GM18907 (cell line): ENCODE data around the gene ATP9A.
"Not testable (repeated sequence)": the region's sequence is repeated elsewhere in the genome, so short reads cannot be mapped to it uniquely, and the experiment has no call there.

Source experiments
- ATAC-seq: cut with Tn5 transposase; IDR thresholded peaks from one replicate; pipeline ENCODE4 v1.9.1; 2021; ENCODE audit warnings: mild to moderate bottlenecking, moderate library complexity; ENCODE audit not compliant: unreplicated experiment

Gene ATP9A

GRCh38 chr20:51727872-51728271 is 40.3 kb downstream of the ATP9A start:
- no peak for ATAC-seq

- ATAC-seq: no peak
Measured at GRCh38 chr20:51725584-51726176, 42.5 kb downstream of the ATP9A start.

DNA sequence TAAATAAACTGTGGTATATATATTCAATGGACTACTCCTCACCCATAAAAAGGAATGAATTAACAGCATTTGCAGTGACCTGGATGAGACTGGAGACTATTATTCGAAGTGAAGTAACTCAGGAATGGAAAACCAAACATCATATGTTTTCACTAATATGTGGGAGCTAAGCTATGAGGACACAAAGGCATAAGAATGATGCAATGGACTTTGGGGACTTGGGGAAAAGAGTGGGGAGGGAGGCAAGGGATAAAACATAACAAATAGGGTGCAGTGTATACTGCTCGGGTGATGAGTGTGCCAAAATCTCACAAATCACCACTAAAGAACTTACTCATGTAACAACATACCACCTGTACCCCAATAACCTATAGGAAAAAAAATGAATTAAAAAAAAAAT is 45.2 kb downstream of the ATP9A start:
- not testable (repeated sequence) for ATAC-seq

DNA sequence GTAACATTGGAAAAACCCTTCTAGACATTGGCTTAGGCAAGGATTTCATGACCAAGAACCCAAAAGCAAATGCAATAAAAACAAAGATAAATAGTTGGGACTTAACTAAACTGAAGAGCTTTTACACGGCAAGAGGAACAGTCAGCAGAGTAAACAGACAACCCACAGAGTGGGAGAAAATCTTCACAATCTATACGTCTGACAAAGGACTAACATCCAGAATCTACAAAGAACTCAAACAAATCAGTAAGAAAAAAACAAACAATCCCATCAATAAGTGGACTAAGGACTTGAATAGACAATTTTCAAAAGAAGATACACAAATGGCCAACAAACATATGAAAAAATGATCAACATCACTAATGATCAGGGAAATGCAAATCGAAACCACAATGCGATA is 45.9 kb downstream of the ATP9A start:
- not testable (repeated sequence) for ATAC-seq

DNA sequence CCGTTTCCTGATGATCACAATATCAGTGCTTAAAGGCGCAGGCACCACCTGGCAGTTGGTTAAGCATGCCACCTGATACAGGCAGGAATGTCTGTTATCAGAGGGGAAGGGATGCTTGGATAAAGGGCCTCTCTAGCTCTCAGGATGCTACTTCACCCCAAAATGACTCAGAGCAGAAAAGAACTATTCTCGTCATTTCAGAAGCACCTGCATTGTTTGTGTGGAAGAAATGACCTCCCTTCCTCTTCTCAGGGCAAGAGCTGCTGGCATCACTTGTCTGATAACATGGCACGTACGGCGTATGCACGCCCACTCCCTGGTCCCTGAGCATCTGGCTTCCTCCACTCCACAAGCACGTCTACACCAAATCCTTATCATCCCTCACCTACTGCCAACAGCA is 47.3 kb downstream of the ATP9A start:
- no peak for ATAC-seq

- ATAC-seq: no peak
Measured at GRCh38 chr20:51720384-51720783, 47.8 kb downstream of the ATP9A start.

DNA sequence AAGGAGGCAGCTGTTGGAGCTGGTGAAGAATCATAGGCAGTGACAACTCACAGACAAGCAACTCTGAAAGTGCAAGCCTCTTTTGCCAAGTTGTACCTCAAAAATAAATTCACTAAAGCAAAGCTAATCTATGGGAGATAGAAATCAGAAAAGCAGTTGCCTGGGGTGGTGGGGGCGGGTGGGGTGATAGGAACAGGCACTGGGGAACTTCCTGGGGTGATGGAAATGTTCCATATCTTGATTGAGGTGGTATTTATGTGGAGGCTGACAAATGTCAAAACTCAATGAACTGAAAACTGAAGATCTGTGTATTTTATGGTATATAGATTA is 52.4 kb downstream of the ATP9A start:
- no peak for ATAC-seq

DNA sequence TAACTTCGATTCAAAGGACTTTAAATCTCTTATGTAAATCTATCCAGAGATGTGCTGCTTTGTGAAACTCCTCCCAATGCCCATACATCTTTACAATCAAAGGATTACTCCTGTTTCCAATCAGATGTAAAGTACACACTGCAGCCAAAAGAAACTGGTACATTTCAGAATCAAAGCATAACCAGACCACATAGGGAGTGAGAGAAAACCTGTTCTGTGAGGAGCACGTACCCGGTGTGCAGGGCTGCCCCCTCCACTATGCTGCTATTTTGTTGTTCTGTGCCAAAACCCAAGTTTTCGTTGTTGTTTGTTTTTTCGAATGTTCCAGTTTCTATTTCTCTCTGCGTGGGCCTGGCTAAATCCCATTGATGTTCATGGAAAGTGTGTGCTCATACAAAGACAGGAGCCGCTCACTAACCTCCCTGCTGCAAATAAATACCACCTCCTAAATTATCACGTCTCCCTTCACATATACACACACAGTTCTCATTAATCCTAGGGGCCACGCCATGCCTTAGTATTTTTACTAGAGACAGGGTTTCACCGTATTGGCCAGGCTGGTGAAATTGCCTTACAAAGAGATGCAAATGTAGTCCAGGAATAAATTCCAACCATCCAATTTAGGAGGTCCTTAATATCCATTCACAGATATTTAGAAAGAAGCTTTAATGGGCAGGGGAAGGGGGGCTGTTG is 52.9 kb downstream of the ATP9A start:
- no peak for ATAC-seq

DNA sequence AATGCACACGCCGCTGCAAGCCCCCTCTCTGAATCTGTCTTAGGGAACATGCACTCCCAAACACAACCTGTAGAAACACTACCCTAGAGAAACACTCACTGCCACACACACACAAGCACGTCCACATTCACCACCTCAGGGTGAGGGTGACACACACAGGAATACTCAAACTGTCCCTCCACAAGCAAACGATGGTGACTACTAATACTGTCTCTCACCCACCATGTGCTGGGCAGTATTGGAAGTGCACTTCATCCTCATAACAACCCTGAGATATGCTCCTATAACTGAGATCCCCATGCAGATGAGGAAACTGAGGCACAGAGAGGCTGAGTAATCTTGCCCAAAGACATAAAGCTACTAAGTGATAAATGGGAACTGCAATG is 55.0 kb downstream of the ATP9A start:
- ATAC-seq: no peak

GRCh38 chr20:51712501-51713212 is 55.5 kb downstream of the ATP9A start:
- no peak for ATAC-seq

DNA sequence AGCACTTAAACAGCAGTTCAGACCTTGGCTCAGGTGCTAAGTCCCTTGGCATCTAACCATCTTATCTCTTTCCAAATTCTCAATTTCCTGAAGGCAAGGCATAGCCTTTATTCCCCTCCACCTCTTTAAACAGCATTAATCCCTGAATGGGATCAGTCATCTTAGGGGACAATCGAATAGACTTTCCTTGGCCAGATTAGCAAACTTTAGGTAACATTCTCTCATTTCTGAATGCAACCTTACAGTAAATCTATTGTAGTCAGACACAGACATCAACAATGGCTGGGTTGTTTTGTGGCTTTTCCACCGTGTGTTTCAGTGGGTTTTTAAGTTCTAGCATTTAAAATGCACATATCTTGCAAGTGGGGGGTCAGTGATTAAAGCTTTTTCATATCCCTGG is 56.8 kb downstream of the ATP9A start:
- ATAC-seq: no peak

GRCh38 chr20:51710361-51710894 is 57.8 kb downstream of the ATP9A start:
- no peak for ATAC-seq

DNA sequence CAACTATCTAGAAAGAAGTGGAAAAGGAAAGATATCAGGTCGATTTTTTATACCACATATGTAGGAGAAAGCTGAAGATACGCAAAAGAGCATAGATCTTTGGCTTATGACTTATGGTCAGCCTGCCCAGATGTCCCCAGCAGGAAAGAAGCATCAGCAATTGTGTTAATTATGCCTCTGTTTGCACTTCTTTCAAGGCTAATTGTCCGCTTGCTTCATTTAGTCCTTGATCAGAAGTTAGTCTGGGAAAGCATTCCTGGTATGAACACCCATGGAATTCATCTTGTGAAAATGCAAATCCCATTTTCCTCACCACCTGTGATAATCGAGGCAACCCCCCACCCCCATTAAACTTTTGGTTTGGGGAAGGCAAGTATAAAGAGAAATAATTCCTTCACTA is 62.8 kb downstream of the ATP9A start:
- ATAC-seq: no peak

DNA sequence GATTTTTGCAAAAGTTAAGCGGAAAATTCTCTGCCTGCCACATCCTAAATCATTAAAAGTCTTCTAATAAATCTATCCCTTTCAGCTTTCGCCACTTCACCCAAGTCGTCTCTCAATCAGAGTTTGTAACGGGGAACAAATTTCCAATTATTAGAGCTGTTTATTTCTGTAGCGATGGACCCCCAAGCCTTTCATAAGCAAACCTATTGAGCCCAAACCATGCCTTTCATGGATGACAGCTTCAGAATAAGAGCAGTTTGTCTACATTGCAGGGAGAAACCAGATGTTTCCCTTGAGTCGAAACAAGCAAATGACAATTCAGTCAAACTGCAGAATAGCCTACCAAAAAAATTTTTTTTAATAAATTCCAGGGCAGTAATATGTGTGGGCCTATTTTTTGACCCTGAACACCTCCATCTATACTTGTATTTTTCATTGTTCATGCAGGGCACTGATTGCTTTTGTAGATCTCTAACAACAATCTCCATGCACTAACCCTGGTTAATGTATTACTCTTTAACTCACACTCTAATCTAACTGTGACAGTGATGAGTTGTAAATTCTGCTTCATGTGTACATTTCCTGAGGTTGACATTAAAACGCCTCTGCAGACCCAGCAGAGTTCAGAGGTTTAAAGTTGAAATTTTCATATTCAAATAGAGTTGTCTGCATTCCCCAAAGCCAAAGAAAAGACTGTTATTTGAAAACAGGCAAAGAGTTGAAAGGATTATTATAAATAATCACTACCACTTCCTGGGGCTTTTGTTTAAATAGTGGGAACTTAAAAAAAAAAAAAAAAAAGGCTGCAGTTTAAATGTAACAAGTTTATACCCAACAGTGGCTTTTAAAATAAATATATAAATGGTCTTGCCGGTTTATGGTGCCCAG is 64.5 kb downstream of the ATP9A start:
- no peak for ATAC-seq

GRCh38 chr20:51702556-51702955 is 65.6 kb downstream of the ATP9A start:
- no peak for ATAC-seq

DNA sequence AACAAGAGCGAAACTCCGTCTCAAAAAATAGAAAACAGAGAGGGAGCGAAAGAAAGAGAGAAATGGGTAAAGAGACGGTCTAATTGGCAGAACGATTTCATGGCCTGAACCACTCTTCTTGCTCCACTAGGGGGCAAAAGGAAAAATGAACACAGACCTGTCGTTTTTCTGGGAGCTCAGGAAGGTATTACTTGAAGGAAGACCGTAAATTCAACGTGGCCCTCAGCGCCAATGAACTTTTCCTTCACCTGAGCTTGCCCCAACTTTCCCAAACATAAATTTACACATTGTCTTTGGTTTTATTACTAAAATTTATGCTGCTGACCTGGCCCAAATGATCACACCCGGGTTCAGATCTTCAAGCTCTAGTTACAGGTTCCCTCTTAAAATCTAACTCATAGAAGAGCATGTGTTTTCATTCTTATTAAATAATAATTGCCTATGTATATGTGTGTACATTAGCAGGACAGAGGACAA is 67.3 kb downstream of the ATP9A start:
- ATAC-seq: no peak

DNA sequence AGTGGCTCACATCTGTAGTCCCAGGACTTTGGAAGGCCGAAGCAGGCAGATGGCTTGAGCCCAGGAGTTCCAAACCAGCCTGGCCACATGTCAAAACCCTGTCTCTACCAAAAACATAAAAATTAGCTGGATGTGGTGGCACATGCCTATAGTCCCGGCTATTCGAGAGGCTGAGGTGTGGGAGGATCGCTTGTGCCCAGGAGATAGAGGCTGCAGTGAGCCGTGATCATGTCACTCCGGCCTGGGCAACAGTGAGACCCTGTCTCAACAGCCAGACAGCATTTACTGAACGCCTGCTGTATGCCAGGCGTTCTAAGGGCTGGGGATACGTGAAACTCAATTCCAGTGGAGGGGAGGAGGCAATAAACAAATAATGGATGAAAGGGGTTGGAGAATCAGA is 69.9 kb downstream of the ATP9A start:
- ATAC-seq: no peak

- ATAC-seq: no peak
Measured at GRCh38 chr20:51697096-51697826, 70.9 kb downstream of the ATP9A start.

GRCh38 chr20:51696304-51697071 is 71.7 kb downstream of the ATP9A start:
- ATAC-seq: no peak
